GM19238 (cell line): Measurements from ENCODE around the gene NPC1L1.
"Not testable (repeated sequence)": the region's sequence is repeated elsewhere in the genome, so short reads cannot be mapped to it uniquely, and the experiment has no call there.

Experiments
- DNase-seq: peaks from one replicate; pipeline ENCODE4 v3.0.0; 2011; ENCODE audit warnings: low spot score; ENCODE audit not compliant: insufficient read length

NPC1L1 gene

DNA sequence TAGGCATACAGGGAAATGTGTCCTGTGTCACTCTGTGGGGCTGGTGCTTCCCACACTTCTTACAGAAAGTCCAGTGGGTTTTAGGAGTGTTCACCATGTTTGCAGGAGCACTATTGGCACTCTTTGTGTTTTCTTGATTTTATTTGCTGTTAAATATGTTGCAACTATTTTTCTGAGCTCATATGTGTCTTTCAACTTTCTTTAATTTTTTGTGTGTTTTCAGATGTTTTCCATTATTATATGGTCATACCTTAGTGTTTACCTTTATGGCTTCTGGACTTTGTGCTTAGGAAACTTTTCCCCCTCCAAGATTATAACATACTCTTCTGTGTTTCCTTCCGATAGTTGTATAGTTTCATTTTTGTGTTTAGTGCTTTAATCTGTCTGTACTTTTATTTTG, 29.9 kb downstream of the NPC1L1 start:
- no peak for DNase-seq

GRCh38 chr7:44508328-44509030, 32.7 kb downstream of the NPC1L1 start:
- DNase-seq: no peak

DNA sequence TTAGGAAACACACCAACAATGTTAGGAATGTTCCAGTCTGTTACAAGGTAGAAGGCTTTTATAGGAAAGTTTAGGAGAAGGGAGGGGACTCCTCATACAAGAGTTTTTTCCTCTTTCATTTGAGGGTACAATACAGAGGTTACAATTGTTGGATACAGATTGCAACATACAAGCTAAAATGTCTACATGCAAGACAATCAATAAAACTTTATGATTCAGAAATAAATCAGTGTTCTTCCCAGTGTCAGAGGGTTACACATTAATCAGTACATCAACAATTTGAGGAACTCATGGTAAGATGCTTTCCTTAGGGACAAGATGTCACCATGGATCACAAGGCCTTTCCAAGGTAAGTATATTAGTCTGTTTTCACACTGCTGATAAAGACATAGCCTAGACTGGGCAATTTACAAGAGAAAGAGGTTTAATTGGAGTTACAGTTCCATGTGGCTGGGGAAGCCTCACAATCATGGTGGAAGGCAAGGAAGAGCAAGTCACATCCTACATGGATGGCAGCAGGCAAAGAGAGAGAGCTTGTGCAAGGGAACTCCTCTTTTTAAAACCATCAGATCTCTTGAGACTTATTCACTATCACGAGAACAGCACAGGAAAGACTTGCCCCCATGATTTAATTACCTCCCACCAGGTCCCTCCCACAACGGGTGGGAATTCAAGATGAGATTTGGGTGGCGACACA, 34.4 kb downstream of the NPC1L1 start:
- not testable (repeated sequence) for DNase-seq

GRCh38 chr7:44505595-44505994, 35.5 kb downstream of the NPC1L1 start:
- no peak for DNase-seq

GRCh38 chr7:44498230-44498954, 42.7 kb downstream of the NPC1L1 start:
- no peak for DNase-seq

- no peak for DNase-seq
These were observed 43.7 kb downstream of the NPC1L1 start for GRCh38 chr7:44497155-44498027.

DNA sequence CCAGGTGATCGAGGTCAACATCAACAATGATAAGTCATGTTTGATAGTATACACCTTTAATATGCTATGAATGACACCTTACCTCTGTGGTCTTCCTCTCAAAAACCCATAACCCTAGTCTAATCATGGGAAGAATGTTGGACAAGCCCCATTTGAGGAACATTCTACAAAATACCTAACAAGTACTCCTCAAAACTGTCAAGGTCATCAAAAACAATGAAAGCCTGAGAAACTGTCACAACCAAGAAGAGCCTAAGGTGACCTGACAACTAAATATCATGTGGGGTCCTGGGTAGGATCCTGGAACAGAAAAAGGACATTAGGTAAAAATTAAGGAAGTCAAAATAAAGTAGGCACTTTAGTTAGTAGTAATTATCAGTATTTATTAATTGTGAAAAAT, 44.7 kb downstream of the NPC1L1 start:
- no peak for DNase-seq

- DNase-seq: no peak
These were observed 46.2 kb downstream of the NPC1L1 start for GRCh38 chr7:44494960-44495359.

DNA sequence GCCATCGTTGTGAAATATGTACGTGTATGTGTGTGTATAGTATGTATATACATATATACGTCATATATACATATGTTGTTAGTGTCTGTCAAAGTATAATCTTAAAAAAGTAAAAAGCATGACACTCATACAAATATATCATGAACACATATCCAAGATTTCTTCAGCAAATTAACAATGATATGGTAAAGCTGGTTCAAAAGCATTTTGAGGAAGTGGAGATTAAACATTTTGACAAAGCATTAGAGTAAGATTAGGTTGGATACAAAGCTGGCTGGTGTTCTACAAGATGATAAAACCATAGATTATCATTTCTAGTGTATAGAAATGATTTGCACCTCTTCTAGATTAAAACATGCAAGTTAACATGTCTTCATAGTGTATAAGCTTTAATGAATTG, 49.9 kb downstream of the NPC1L1 start:
- no peak for DNase-seq

DNA sequence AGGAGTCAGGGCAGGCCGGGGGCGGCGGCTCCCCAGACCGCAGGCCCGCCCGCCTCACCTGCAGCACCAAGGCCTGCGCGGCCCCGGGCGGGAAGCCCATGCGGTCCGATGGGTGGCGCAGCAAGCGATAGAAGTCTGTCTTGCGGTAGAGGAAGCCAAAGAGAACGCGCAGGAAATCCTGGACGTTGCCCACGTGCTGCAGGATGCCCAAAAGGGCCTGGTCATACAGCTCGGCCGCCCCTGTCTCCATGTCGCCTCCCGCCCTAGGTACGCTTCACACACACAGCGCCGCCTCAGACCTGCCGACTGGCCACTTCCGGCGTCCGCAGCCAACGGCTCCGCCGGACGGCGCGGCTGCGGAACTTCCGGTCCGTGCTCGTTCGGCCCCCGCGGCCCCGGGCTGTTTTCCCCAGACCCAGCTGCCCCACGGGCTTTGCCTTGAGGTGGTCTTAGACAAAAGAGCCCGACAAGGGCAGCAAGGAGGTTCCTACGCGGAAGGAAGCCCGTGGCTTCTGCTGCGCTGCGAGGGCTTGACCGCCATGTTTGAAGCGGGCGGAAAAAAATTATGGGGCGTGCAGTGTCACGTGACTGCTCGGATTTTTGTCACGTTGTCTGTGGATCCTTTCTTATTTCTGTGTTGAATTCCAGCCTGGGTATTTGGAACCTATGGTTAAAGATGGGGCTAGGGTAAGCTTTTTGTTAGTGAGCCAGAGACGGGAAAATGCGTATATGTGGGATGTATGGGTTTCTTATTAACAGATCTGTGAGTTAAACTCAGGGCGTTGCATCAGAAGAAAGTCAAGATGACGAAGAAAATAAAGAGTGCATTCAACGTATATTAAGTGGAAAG, 50.6 kb downstream of the NPC1L1 start, which contains the start of gene NUDCD3:
Gene NUDCD3 (minus strand): TSS at position 308 of the 850 bp plus-strand sequence. CDS start 58 bp downstream, at position 250.
- peak; percentile 86 for DNase-seq

DNA sequence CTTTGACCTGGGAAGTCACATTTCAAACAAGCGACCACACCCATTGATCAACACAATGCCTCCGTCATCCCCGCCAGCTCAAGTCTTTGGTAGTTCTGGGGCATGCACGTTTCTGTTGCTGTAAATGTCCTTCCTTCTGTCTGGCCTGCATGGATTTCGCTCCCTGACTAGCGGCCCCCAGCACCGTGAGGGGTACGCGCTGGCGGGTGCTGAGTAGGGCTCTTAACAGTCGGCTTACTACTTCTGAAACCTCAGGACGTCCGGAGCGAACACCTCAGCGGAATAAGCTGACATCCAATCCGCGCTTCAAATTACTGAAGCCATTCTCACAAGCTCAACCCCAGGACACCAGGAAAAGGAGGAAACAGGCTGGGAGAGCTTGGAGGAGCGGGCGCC, 51.2 kb downstream of the NPC1L1 start:
- no peak for DNase-seq

GRCh38 chr7:44488955-44489354, 52.2 kb downstream of the NPC1L1 start:
- DNase-seq: no peak

GRCh38 chr7:44486693-44487092, 54.4 kb downstream of the NPC1L1 start:
- DNase-seq: no peak

DNA sequence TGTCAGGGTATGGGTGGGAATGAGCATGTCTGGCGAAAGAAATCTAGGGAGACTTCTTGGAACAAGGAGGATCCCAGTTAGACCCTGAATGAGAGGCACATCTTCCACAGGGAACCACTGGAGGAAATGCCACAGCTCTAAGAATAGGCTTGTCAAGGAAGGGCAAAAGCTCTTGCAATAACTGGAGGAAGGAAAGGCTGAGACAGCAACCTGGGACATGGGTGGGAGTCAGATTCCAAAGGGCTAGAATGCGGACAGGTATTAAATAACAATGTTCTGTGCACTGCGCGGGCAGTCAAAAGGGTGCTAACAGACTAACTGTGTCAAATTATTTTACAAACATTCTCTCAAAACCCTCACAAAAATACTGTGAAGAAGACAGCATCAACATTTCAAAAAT, 55.1 kb downstream of the NPC1L1 start:
- DNase-seq: no peak

DNA sequence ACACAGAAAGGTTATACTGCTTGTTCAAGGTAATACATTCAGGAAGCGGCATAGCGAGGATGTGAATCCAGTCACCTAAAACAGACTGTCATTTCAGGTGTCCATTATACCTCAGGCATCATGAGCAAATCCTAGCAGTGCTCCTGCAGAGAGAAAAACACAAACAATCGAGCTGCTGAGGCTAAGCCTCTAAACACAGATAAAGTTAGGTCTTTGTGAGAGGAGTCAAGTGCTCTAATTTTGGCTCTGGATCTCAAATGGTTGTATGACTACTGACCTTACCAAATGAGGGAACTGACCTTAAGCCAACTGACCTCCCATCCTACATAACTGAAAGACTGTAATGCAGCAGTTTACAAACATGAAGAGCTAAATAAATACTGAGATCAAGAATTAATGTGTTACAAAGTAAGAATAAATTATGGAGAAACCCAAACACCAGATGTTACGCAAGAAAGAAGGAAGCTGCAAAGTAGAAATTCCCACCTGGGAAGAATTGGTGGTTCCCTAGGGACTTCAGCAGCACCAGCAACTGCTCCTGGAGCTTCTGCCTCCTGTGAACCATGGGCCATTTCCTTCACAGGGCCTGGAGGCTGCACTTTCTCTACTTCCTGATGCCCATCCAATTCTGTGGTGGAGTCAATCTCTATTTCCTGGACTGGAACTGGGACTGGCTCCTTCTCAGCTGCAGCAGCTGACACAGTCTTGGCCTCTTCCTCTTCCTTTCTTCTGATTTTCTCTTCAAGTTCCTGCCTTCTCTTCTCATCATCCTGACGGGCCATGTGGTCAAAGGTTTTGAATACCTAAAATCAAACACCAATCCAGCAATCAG, 56.4 kb downstream of the NPC1L1 start:
- DNase-seq: no peak

DNA sequence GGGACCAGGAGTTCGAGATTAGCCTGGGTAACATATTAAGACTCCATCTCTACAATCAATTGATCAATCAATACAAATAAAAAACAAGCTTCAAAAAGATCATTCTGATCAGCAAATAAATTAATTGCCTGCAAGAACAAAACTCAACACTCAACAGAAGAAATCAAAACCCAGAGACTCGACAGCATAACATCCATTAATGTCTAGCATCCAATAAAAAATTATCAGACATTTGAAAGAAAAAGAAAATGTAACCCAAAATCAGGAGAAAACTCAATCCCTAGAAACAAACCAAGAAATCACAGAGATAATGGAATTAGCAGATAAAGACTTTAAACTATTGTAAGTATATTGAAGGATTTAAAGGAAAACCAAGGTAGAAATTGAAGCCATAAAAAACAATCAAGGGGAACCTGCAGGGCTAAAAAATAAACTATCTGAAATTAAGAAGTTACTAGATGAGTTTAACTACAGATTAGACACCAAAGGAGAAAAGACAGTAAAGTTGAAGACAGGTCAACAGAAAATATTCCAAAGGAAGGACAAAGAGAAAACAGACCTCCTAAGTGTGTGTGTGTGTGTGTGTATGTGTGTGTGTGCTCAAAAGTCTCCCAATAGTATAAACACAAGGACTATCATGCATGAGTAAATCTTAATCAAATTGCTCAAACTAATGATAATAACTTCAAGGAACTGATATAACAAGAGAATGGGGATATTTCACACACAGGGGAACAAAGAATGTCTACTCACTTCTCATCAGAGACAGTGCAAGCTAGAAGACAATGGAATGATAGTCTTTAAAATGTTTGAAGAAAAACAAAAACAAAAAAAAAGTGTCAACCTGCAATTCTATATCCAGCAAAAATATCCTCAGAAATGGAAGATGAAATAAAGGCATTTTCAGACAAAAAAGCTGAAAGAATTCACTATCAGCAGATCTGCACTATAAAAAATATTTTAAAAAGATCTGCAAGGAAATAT, 58.3 kb downstream of the NPC1L1 start:
- DNase-seq: no peak

- no peak for DNase-seq
These were observed 63.2 kb downstream of the NPC1L1 start for GRCh38 chr7:44477938-44478337.
